Left ventricle myocardium superior (tissue), 1 donor: ENCODE measurements around the gene KCTD10. TPM values are rescaled to one million over a fixed set of nuclear protein-coding genes. Genes with fewer than 3 reads are reported as not detected.
"Not testable (repeated sequence)": the region's sequence is repeated elsewhere in the genome, so short reads cannot be mapped to it uniquely, and the experiment has no call there.

Source experiments
- ATAC-seq: fragments of 200-7000 bp; cut with Tn5 transposase; one replicate; pipeline ENCODE4 v1.9.1; 2020; ENCODE audit warnings: mild to moderate bottlenecking, moderate library complexity
- DNase-seq: peaks from one replicate; pipeline ENCODE4 v3.0.0-alpha.2; 2020
- intact Hi-C: fragments of 100-400 bp; cut with micrococcal nuclease; formaldehyde crosslinking; loops from one replicate; pipeline ENCODE4 v1.11.0; 2022
- total RNA-seq: library from RNA; stranded (reverse); fragmentation: NEBNext Ultra II Directional; extraction: Animal tissue kit (Norgen Biotek cat#: 25700); gene quantifications from one replicate; pipeline ENCODE4 v1.2.1, GENCODE V29; 2021
- donor health status: DM: no; HTN: yes; CAD: no; lungs with severe emphysema.

KCTD10 gene
- total RNA-seq, 1 donor from 2014 or later = 29.8 TPM

DNA sequence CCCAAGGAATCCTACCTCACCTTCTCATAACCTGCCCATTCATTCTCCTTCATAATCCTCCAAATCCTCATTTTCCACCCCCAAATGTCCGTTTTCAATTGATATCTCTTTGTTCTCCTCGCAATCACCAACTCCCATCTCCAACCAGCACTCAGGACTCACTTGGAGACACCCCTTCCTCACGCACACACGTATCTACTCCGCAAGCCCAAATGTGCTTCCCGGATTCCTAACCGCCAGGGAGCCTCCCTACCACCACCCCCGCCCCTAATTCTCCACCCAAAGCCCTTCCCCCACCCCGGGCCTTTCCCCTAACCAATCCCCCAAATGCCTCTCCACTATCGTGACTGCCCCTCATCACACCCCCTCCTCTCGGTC lies 304 bp downstream of the KCTD10 start:
- peak; percentile 8 for ATAC-seq
- intact Hi-C loops = no loop called here
- no peak for DNase-seq

- intact Hi-C loops = no loop called here
- no peak for DNase-seq
- no peak for ATAC-seq
Observed at GRCh38 chr12:109475993-109476806, 900 bp downstream of the KCTD10 start.

DNA sequence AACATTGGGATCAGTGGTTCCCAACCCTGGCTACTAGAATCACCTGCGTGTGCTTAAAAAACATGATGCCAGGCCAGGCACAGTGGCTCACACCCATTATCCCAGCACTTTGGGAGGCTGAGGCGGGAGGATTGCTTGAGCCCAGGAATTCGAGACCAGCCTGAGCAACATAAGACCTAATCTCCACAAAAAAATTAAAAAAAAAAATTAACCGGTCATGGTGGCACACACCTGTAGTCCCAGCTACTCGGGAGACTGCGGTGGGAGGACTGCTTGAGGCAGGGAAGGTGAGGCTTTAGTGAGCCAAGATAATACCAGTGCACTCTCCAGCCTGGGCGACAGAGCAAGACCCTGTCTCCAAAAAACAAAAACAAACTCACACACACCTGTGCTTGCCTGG lies 2.0 kb downstream of the KCTD10 start:
- DNase-seq = no peak
- no peak for ATAC-seq
- intact Hi-C loops = no loop called here

DNA sequence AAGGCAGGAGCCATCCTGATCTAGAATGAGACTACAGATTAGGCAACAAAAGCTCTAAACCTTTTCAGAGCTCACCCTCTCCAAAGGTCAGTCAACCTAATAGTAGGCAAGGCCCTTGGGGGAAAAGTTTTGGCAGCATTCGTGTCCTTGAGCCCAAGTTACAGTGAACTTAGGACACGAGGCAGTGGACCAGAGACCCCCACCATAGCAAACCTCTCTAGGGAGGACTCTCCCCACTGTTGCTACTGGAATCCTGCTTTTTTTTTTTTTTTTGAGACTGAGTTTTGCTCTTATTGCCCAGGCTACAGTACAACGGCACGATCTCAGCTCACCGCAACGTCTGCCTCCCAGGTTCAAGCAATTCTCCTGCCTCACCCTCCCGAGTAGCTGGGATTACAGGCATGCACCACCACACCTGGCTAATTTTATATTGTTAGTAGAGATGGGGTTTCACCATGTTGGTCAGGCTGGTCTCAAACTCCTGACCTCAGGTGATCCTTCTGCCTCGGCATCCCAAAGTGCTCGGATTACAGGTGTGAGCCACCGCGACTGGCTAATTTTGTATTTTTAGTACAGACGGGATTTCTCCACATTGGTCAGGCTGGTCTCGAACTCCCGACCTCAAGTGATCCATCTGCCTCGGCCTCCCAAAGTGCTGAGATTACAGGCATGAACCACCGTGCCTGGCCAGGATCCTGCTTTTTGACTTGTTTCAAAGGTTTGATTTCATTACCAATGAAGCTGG lies 3.4 kb downstream of the KCTD10 start:
- ATAC-seq, intact Hi-C loops, DNase-seq: not testable (repeated sequence)

DNA sequence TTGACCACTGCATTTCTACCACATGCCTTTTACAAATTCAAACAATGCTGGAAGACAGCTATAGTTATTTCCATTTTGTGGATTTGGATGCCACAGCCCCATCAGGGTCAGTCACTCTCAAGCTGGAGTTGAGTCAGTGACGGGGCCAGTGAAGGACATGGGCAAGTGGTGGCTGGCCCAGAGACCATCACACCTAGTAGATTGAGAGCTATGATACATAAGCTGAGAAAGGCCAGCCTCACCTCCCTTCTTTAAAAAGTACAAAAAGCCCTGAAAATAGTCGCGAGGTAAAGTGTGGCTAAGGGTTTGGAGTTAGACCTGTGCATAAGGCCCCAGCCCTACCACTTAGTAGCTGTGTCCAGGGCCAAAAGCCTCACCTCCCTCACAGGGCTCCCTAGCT lies 4.1 kb downstream of the KCTD10 start:
- no peak for DNase-seq
- intact Hi-C loops = no loop called here

DNA sequence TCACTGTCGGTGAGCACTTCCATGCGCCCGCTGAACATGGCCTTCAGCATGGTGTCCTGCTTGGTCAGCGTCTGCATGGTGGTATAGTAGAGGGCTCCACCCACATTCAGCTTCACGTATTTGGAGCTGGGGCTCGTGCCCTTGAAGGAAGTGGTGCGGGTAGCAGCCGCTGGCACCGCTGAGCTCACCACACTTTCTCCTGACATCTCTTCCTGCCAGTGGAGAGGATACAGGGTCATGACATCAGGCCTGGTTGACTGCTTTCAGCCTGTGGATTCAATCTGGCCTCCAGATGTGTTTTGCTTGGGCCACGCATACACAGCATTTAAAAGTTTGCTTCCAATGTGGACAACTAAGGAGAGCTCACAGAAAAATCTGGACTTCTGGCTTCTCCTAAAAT lies 7.6 kb downstream of the KCTD10 start:
- intact Hi-C loops = no loop called here
- DNase-seq (no peak), ATAC-seq (no peak)

More for the DNA sequence above, 4.1 kb downstream of the KCTD10 start:
- ATAC-seq = no peak

DNA sequence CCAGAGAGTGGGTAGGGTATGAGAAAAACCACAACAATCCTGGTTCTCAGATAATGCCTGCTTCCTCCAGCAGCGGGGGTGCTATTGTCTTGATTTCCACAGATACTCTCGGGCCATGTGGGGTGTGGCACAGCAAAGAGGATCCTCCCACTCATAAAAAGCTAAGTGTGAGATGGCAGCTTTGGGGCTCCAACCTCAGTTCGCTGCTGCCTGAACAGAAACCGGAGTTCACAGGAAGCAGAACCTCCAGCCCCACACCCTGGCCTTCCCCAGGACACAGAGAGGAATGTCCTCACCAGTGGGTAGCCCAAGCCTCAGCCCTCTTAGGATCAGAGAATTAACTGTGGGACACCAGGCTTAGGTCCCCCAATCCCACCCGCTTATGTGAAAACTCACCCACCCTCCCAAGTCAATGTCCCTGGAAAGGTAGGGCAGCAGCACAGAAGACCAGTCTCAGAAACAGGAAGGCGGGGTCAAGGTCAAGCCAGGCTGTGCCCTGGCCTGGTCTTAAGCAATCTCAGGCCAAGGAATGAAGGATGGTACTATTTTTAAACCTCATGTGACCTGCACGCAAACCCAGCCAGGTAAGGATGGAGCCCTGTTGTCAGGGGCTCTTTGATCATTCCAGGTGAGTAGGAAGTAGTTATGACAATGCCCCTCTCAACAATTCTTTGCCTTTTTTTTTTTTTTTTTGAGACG lies 9.0 kb downstream of the KCTD10 start:
- intact Hi-C loops = no loop called here
- ATAC-seq (no peak), DNase-seq (no peak)

GRCh38 chr12:109466821-109467220 lies 10.3 kb downstream of the KCTD10 start:
- intact Hi-C loops = no loop called here
- DNase-seq (no peak), ATAC-seq (no peak)

GRCh38 chr12:109466305-109466704 lies 10.8 kb downstream of the KCTD10 start:
- intact Hi-C loops = no loop called here
- ATAC-seq = no peak
- no peak for DNase-seq

DNA sequence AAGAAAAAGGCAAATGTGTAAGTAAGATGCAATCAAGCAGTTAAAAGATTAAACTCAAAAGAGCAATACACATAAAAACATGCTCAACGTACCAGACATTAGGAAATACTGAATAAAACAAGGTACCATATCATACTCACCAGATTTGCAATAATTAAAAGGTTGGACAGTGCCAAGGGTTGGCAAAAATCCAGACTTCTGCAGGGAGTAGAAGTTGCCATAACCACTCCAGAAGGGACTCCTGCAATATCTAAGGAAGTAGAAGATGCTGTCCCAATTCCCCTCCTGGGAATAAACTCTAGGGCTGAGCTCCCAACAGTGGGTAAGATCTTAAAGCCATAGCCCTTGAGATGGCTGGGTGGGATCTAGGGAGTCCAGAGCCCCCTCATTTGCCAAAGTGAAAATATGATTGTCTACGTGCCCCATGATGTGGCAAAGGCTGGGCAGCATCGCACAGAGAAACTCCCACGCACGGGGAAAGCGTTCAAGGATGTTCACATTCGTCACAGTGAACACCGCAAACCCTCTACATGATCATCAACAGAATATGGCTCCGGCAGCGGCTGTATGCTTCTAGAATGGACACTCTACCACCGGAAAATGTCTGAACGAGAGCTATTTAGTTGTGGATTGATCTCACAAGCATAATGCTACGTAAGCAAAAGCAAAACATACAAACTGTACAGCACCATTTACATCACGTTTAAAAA lies 12.3 kb downstream of the KCTD10 start:
- intact Hi-C loops = no loop called here
- no peak for ATAC-seq

DNA sequence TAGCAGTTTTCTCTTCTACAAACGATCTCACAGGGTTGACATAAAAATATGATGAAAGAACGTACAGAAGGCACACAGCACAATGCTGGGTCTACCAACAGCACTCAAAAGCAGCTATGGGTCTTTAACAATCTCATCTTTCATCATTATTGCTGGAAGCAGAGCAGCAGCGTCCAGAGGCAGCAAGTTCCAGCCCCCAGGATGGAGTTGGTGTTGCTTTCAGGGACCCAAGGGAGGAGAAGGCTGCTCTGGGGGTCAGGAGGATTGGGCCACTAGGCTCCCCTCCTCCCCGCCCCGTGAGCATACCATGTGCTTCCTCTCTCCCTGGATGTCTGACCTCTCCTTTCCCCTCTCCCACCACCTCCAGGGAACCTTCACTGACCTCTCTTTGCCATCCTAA lies 13.3 kb downstream of the KCTD10 start:
- intact Hi-C loops = no loop called here
- ATAC-seq (no peak), DNase-seq (no peak)

More for the DNA sequence above, 12.3 kb downstream of the KCTD10 start:
- DNase-seq = no peak

- intact Hi-C loops = no loop called here
Observed at GRCh38 chr12:109462868-109463692, 14.0 kb downstream of the KCTD10 start.

GRCh38 chr12:109461846-109462756 lies 15.0 kb downstream of the KCTD10 start:
- ATAC-seq (peak; percentile 92), DNase-seq (peak; percentile 93)
- intact Hi-C loops = no loop called here

More at GRCh38 chr12:109462868-109463692, 14.0 kb downstream of the KCTD10 start:
- ATAC-seq = peak; percentile 79
- DNase-seq = peak; percentile 84

GRCh38 chr12:109461049-109461845 lies 15.9 kb downstream of the KCTD10 start:
- intact Hi-C loops = no loop called here
- no peak for DNase-seq
- ATAC-seq = peak; percentile 18

DNA sequence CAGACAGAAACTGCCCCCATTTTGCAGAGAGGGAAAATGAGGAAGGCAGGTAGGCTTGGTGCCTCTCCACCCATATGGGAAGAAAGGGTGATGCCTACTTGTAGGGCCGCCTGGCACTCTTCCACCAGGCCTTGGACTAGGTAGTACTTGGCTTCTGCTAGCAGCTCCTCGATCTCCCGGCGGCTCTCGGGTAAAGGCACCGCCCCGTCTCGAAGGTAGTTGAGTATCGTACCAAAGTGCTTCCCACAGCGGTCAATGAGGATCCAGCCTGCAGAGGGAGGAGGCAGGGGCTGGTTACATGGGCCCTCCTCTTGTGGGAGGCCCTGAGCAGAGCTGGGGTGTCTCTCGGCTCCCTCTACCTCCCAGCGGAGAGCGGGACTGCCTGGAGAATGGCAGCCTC lies 16.6 kb downstream of the KCTD10 start:
- ATAC-seq (no peak), DNase-seq (peak; percentile 44)
- intact Hi-C loops = no loop called here

DNA sequence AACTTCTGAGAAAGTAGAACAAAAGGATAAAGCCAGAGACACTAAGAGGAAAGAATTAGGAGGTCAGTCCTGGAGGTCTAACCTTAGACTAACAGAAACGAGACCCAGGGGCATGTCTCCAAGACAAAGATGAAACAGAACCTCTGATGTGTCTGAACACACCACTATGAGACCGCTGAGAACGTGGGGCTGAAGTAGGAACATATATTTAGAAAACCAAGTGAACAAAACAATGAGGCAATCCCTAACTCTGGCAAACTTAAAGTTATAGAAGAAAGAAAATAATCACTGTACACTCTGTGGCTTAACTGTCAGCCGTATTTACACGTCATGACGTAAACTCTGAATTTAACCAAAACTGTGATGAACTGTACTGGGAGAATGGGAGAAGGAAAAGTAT lies 17.9 kb downstream of the KCTD10 start:
- DNase-seq = no peak
- intact Hi-C loops = no loop called here
- no peak for ATAC-seq

GRCh38 chr12:109458771-109459208 lies 18.3 kb downstream of the KCTD10 start:
- intact Hi-C loops = no loop called here
- ATAC-seq = no peak
- DNase-seq = no peak
